B cell (primary cell): ENCODE measurements around the gene C20orf204. TPM values are rescaled to one million over a fixed set of nuclear protein-coding genes. Genes with fewer than 3 reads are reported as not detected.

Experiments
- ATAC-seq: fragments of 200-7000 bp; cut with Tn5 transposase; one replicate; pipeline ENCODE4 v1.10.0; 2021; ENCODE audit warnings: low read depth, mild to moderate bottlenecking, moderate number of reproducible peaks, moderate library complexity
- CTCF ChIA-PET: fragments of 350-600 bp; sonication (Branson Sonifier 250); formaldehyde crosslinking; loops from one replicate; lab custom pipeline; 2021; ENCODE audit warnings: antibody characterized with exemption, inconsistent platforms; lab: Charles Lee
- POLR2A ChIA-PET: fragments of 350-600 bp; sonication (Branson Sonifier 250); formaldehyde crosslinking; loops from one replicate; lab custom pipeline; 2021; ENCODE audit warnings: antibody characterized with exemption; lab: Charles Lee
- DNase-seq: peaks from one replicate; pipeline ENCODE4 v3.0.0; 2013
- H2AFZ ChIP-seq: 2 replicates; pipeline ENCODE4 v1.6.1; 2012; ENCODE audit warnings: mild to moderate bottlenecking, low read depth, low read length; ENCODE audit not compliant: insufficient read depth, poor library complexity, severe bottlenecking
- H3K27ac ChIP-seq, 2 donors: 1 replicate in 1 of 2; 2 replicates in 1 of 2; pipeline ENCODE4 v1.5.1; 2012 to 2013; ENCODE audit warnings: low read length in 2 of 2, mild to moderate bottlenecking in 2 of 2, moderate library complexity in 1 of 2
- H3K27me3 ChIP-seq, 4 experiments: fragments of 200-600 bp in 1 of 4; sonication (generic) in 1 of 4; replicated peaks in 1 of 4; 1 replicate in 2 of 4; 2 replicates in 2 of 4; pipeline versions ENCODE4 v1.6.1 to v1.7.0; 2013 to 2016; ENCODE audit warnings: low read length in 3 of 4, mild to moderate bottlenecking in 2 of 4, mixed read lengths in 1 of 4, moderate library complexity in 1 of 4; ENCODE audit not compliant: insufficient read depth in 4 of 4, control insufficient read depth in 3 of 4; ENCODE audit errors: control extremely low read depth in 1 of 4
- H3K36me3 ChIP-seq, 2 experiments: replicated peaks in 1 of 2; 1 replicate in 1 of 2; 2 replicates in 1 of 2; pipeline versions ENCODE4 v1.6.1 to v1.7.1; 2013; ENCODE audit warnings: low read length in 1 of 2; ENCODE audit not compliant: insufficient read depth in 2 of 2, control insufficient read depth in 1 of 2; ENCODE audit errors: control extremely low read depth in 1 of 2, extremely low read depth in 1 of 2
- H3K4me1 ChIP-seq, 2 donors: fragments of 200-600 bp in 1 of 2; sonication (generic) in 1 of 2; 1 replicate in 1 of 2; 2 replicates in 1 of 2; pipeline versions ENCODE4 v1.5.1 to v1.6.1; 2013 to 2017; ENCODE audit warnings: low read length in 2 of 2; ENCODE audit not compliant: control insufficient read depth in 2 of 2, insufficient read depth in 2 of 2
- H3K4me2 ChIP-seq: replicated peaks from 2 replicates; pipeline ENCODE3; 2012; ENCODE audit warnings: mild to moderate bottlenecking, low read depth, low read length; ENCODE audit not compliant: poor library complexity, severe bottlenecking
- H3K4me3 ChIP-seq, 5 experiments: fragments of 200-600 bp in 1 of 5; sonication (generic) in 1 of 5; 1 replicate in 3 of 5; 2 replicates in 2 of 5; pipeline versions ENCODE4 v1.5.1 to v1.7.0; 2011 to 2016; ENCODE audit warnings: low read length in 4 of 5, mild to moderate bottlenecking in 4 of 5, low read depth in 2 of 5, control low read depth in 1 of 5, moderate library complexity in 1 of 5; ENCODE audit not compliant: insufficient read depth in 1 of 5; ENCODE audit errors: control extremely low read depth in 1 of 5, extremely low read depth in 1 of 5
- H3K79me2 ChIP-seq: fragments of 200-600 bp; sonication (generic); one replicate; pipeline ENCODE4 v1.6.0; 2016; ENCODE audit warnings: low read length; ENCODE audit not compliant: control insufficient read depth, insufficient read depth
- H3K9ac ChIP-seq: fragments of 200-600 bp; sonication (generic); 2 replicates; pipeline ENCODE4 v1.6.1; 2017; ENCODE audit warnings: mild to moderate bottlenecking, low read length, moderate library complexity
- H3K9me3 ChIP-seq, 3 donors: one replicate each; pipeline versions ENCODE4 v1.6.1 to v1.7.1; 2013; ENCODE audit warnings: low read length in 2 of 3; ENCODE audit not compliant: control insufficient read depth in 2 of 3, insufficient read depth in 1 of 3; ENCODE audit errors: control extremely low read depth in 1 of 3
- H4K20me1 ChIP-seq: 2 replicates; pipeline ENCODE4 v1.6.0; 2012; ENCODE audit warnings: mild to moderate bottlenecking, low read length; ENCODE audit not compliant: insufficient read depth, control insufficient read depth, poor library complexity, severe bottlenecking
- H3K27ac Mint-ChIP-seq: one replicate; pipeline ENCODE4 v1.8.0; 2021; ENCODE audit warnings: mixed read lengths
- H3K27me3 Mint-ChIP-seq: one replicate; pipeline ENCODE4 v1.8.0; 2021; ENCODE audit warnings: mixed read lengths
- H3K4me1 Mint-ChIP-seq: one replicate; pipeline ENCODE4 v1.8.0; 2021; ENCODE audit warnings: mixed read lengths
- H3K4me3 Mint-ChIP-seq: one replicate; pipeline ENCODE4 v1.8.0; 2021; ENCODE audit warnings: mixed read lengths
- H3K9me3 Mint-ChIP-seq: one replicate; pipeline ENCODE4 v1.8.0; 2022; ENCODE audit warnings: mixed read lengths; ENCODE audit not compliant: insufficient read depth
- EZH2 ChIP-seq: IDR thresholded peaks from 2 replicates; pipeline ENCODE4 v1.6.1; 2012; ENCODE audit warnings: borderline replicate concordance, low read depth, mild to moderate bottlenecking, moderate library complexity, low read length; ENCODE audit not compliant: insufficient read depth, poor library complexity, severe bottlenecking
- WGBS: methylation state at CpG from one replicate; pipeline ENCODE4 v1.1.5; 2013; ENCODE audit warnings: missing lambda C conversion rate; ENCODE audit not compliant: insufficient coverage; 5-methylcytosine and 5-hydroxymethylcytosine counted together
- intact Hi-C: fragments of 100-400 bp; cut with micrococcal nuclease; formaldehyde crosslinking; loops from one replicate; pipeline ENCODE4 v1.10.0; 2022
- polyA plus RNA-seq: library from polyadenylated mRNA; depleted of rRNA; stranded (reverse); fragments of >200 nt; gene quantifications from 2 replicates; pipeline ENCODE4 v1.2.3, GENCODE V29; 2012
- total RNA-seq, 2 donors: library from RNA; stranded (reverse); fragments of 120-200 nt in 1 of 2; gene quantifications; 1 replicate in 1 of 2; 2 replicates in 1 of 2; pipeline versions ENCODE4 v1.2.3 to v1.2.4, GENCODE V29; 2013 to 2022
- TF ChIP-seq, protein P1 (sequence below): fragments of 200-600 bp; IDR thresholded peaks from one replicate; pipeline ENCODE4 v1.8.0; 2022; ENCODE audit warnings: antibody characterized with exemption, mild to moderate bottlenecking

The C20orf204 gene
- total and polyA plus RNA-seq, 2 donors (not counting 1 experiment from before 2014, with no cell fraction given) = 0.24 to 2.5 TPM

- 18% methylated on average over 20 of the region's 23 CpGs for WGBS
- Mint-ChIP-seq H3K27ac (peak overlapping the region; percentile 66), H3K27me3 (peaks cover 11% of the 10 kb centered on the region), H3K4me1 (peaks cover 34% of the 10 kb centered on the region), H3K9me3 (no peaks in the 10 kb centered on the region), H3K4me3 (peak overlapping the region; percentile 90)
- intact Hi-C loops = loop anchor here (5.0 kb wide), 1 partner anchor 102 kb away; the partner anchor contains the start of gene PRPF6
- POLR2A ChIA-PET = interaction anchor here (0.7 to 2.7 kb wide), 3 partner anchors 15 to 35 kb away, joined by 3 to 21 read pairs (median 12); no protein-coding TSS in a partner anchor
- H3K4me1 ChIP-seq = peaks cover 40 to 42% of the 10 kb centered on the region in 2 donors
- H3K9ac ChIP-seq = no peak overlapping the region
- no peak for TF ChIP-seq EZH2
- TF ChIP-seq, protein P1, sequence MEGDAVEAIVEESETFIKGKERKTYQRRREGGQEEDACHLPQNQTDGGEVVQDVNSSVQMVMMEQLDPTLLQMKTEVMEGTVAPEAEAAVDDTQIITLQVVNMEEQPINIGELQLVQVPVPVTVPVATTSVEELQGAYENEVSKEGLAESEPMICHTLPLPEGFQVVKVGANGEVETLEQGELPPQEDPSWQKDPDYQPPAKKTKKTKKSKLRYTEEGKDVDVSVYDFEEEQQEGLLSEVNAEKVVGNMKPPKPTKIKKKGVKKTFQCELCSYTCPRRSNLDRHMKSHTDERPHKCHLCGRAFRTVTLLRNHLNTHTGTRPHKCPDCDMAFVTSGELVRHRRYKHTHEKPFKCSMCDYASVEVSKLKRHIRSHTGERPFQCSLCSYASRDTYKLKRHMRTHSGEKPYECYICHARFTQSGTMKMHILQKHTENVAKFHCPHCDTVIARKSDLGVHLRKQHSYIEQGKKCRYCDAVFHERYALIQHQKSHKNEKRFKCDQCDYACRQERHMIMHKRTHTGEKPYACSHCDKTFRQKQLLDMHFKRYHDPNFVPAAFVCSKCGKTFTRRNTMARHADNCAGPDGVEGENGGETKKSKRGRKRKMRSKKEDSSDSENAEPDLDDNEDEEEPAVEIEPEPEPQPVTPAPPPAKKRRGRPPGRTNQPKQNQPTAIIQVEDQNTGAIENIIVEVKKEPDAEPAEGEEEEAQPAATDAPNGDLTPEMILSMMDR = no peak
- CTCF ChIA-PET = interaction anchor here (1.1 to 11.8 kb wide), 10 partner anchors 15 to 167 kb away, joined by 3 to 220 read pairs (median 10); partner anchors contain the start of genes NPBWR2, SAMD10 and TCEA2
- H3K4me2 ChIP-seq = peak overlapping the region; percentile 96
- H3K79me2 ChIP-seq = peaks cover 4% of the 10 kb centered on the region
- no peak overlapping the region for H3K27ac ChIP-seq
- peaks cover 0 to 18% (median 0%) of the 10 kb centered on the region in 3 donors for H3K9me3 ChIP-seq
- H3K27me3 ChIP-seq = peaks cover 0 to 14% (median 3%) of the 10 kb centered on the region in 4 experiments
- ATAC-seq (no peak), DNase-seq (peak; percentile 59)
- peaks cover 23% of the 10 kb centered on the region for H4K20me1 ChIP-seq
- H2AFZ ChIP-seq = no peak overlapping the region
- H3K36me3 ChIP-seq = no peaks in the 10 kb centered on the region
- H3K4me3 ChIP-seq = no peak overlapping the region
Observed at GRCh38 chr20:64084685-64085152, 48.7 kb downstream of the C20orf204 start.

GRCh38 chr20:64086801-64087200 lies 50.8 kb downstream of the C20orf204 start:
- Mint-ChIP-seq H3K4me3 (no peak overlapping the region), H3K27ac (no peak overlapping the region), H3K9me3 (no peaks in the 10 kb centered on the region), H3K27me3 (peaks cover 11% of the 10 kb centered on the region), H3K4me1 (peaks cover 27% of the 10 kb centered on the region)
- intact Hi-C loops = no loop called here
- ATAC-seq = no peak
- Histone ChIP-seq H3K9ac (no peak overlapping the region), H3K27ac (no peak overlapping the region), H3K27me3 (peaks cover 0 to 14% (median 3%) of the 10 kb centered on the region in 4 experiments), H3K36me3 (no peaks in the 10 kb centered on the region), H3K4me2 (no peak overlapping the region), H3K9me3 (peaks cover 0 to 18% (median 0%) of the 10 kb centered on the region in 3 donors), H4K20me1 (peaks cover 15% of the 10 kb centered on the region), H3K4me3 (no peak overlapping the region), H3K4me1 (peaks cover 26% of the 10 kb centered on the region in 2 donors), H2AFZ (no peak overlapping the region), H3K79me2 (peaks cover 4% of the 10 kb centered on the region)
- WGBS = 89% methylated on average over 3 of the region's 11 CpGs
- DNase-seq = no peak
- TF ChIP-seq, protein P1 = no peak
- no peak for TF ChIP-seq EZH2
- ChIA-PET POLR2A (interaction anchor here (1.4 kb wide), 1 partner anchor 12 kb away, joined by 3 read pairs; no protein-coding TSS in a partner anchor), CTCF (interaction anchor here (1.2 to 11.8 kb wide), 5 partner anchors 14 to 46 kb away, joined by 4 to 220 read pairs (median 5); partner anchors contain the start of gene NPBWR2)
